ENCODE results near the gene SHCBP1L.

The SHCBP1L gene

DNA sequence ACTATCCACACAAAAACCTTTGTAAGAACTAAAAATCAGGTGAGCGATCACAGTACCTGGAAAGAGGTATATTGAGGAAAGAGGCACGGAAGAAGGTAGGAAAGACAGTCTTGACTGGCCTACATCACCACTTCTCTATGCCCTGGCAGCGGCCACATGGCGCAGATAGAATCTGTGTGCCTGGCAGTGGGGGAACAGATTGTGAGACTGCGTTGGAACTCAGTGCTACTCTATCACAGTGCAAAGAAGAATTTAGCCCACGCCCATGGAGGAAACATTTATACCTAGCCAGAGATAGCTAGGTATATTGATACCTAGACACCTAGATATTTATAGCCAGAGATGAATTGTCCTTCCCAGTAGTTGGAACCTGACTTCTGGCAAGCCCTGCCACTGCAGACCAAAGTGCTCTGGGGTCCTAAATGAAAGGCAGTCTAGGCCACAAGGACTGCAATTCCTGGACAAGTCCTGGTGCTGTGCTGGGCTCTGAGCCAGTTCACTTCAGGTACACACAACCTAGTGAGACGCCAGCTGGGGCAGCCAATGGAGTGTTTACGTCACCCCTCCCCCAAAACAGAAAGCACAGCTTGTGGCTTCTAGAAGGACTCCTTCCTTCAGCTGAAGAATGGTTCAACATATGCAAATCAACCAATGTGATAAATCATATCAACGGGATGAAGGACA, 61.9 kb downstream of the SHCBP1L start:
- no peak for DNase-seq (ENCODE audit: low read depth)

DNA sequence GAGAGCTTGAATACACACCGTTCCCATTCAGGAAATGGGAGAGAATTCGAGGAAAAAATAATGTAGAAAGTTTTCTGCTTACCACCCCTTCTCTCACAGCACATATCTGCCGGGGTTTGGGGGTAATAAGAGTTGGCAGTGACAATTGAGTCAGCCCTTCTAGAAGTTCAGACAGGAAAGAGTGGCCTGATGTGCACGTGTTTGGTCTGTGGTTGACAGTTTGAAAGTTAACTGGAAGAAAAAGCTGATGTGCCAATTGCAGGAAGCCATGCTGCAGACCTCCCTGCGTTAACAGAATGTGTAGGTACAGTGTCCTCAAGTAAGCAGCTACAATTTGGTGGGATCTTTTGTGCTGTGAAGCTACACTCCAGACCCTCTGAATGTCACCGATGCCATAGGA, 63.0 kb downstream of the SHCBP1L start:
- DNase-seq (ENCODE audit: low read depth) = no peak

DNA sequence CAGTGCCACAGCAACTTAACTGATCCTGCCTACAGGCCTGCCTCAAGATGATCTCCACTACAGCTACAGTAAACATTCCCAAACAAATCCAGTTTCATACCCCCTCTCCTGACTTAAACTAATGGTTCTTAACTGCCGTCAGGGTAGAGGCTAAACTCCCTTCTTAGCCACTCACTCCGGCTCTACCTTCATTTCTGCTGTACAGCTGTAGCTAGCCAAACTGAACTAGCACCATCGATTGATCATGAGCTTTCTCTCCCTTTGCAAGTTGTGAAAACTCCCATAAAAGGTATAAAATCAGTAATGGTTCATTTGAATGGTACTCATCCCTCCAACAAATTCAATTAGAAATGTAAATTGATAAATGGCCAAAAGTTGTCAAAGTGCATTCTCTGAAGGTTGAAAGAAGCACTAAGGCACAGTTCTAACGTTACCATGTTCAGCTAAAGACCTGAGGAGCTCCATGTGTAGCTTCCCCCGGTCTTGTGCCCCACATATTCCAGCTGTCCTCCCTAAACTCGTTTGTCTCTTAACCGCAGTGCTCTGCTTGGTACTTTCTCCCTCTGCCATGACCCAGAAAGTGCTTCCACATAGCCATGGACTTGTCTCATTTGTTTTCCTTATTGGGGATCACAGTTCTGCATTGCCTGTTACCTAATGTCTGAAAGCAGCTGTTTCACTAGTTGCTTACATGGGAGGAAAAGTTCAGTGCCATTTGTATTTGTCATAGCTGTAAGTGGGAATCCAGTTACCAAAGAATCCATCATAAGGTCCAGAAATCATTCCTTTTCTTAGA, 64.0 kb downstream of the SHCBP1L start:
- DNase-seq (ENCODE audit: low read depth) = peak; percentile 64

DNA sequence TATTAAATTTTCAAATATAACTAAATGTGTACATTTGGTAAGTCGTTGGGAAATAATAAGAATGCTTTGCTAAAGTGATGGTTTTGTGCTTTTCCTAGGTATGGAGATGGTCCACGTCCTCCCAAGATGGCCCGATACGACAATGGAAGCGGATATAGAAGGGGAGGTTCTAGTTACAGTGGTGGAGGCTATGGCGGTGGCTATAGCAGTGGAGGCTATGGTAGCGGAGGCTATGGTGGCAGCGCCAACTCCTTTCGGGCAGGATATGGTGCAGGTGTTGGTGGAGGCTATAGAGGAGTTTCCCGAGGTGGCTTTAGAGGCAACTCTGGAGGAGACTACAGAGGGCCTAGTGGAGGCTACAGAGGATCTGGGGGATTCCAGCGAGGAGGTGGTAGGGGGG, 66.0 kb downstream of the SHCBP1L start:
- no peak for DNase-seq (ENCODE audit: low read depth)

DNA sequence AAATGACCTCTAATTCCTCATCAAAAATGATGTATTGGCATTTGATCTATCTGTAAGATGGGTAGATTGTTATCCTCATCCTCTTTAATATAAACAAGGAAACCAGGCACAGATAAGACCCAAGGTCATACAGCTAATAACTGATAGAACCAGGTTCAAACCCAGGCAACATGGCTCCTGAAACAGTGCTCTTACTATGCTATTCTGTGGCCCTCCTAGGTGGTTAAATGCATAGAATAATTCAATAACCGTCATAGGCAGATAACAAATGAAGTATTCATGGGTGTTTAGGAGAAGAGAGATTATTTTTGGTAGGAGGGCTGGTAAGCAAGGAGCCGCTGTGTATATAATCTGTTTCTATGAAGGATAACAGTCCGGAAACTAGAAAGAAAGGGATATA, 67.4 kb downstream of the SHCBP1L start:
- DNase-seq (ENCODE audit: low read depth) = no peak

DNA sequence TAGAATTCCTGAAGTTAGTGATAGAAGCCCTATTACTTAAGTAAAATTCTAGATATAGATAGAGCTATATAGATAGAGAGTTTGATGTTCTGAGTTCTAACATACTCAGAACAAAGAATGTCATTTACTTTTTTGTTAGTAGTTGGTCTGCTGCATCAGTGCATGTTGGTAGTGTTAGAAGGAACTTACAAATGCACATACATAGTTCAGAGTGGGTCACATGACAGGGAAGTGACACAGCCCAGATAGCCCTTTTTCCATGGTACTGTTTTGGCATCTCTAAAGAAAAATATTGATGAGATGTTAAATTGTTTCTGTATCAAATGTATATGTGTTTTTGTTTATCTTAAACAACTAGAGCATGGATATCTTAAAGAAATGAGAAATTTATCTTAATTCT, 68.1 kb downstream of the SHCBP1L start:
- no peak for DNase-seq (ENCODE audit: low read depth)

DNA sequence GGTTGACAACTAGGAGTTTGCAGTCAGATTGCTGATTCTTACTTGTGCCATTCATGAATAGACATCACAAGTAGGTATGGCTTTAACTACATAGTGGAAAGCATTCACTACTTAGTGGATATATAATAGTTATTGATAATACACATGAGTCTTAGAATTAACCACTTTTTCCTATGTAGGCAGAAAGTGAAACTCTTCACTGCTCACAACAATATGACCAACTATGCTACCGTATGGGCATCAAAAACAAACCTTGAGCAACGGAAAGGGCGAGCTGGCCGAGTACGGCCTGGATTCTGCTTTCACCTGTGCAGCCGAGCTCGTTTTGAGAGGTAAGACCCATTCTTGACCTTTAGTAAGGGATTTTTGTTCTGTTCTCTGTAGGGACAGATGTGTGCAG, 75.1 kb downstream of the SHCBP1L start:
- DNase-seq (ENCODE audit: low read depth) = no peak

DNA sequence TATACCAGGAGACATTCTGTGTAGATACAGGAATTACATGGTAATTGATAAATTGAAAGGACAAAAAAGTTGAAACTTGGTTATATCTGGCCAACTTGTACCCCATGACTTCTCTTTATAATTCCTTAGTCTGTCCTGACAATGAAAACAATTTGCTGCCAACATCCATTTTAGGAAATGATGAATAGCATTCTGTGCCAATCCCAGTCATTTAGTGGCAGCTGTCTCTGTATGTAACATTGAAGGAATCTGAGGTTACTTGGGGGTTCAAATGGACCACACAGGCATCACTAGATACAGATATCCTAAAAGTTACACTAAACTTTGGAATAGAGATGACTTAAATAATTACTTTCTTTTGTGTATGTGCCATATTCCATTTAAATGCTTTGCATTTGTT, 75.6 kb downstream of the SHCBP1L start:
- DNase-seq (ENCODE audit: low read depth) = no peak

DNA sequence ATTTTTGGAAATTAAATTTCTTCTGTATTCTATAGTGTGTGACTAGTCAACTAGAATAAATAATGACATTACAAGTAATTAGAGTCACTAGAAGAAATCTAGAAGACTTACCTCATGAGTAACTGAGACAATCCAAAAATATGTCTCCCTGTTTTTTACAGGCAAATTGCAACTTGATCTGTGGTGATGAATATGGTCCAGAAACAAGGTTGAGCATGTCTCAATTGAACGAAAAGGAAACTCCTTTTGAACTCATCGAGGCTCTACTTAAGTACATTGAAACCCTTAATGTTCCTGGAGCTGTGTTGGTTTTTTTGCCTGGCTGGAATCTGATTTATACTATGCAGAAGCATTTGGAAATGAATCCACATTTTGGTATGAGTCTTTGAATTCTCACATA, 77.1 kb downstream of the SHCBP1L start:
- DNase-seq (ENCODE audit: low read depth) = no peak

DNA sequence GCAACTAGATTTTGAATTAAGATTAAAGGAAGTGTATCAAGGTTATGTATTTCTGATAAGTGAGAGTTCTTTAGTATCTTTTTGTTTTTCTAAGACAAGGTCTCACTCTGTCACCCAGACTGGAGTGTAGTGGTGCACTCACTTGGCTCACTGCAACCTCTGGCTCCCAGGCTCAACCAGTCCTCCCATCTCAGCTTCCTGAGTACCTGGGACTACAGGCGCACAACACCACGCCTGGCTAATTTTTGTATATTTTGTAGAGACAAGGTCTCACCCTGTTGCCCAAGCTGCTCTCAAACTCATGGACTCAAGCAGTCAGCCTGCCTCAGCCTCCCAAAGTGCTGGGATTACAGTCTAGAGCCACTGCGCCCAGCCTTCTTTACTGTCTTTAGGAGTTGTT, 80.1 kb downstream of the SHCBP1L start:
- DNase-seq (ENCODE audit: low read depth) = no peak

DNA sequence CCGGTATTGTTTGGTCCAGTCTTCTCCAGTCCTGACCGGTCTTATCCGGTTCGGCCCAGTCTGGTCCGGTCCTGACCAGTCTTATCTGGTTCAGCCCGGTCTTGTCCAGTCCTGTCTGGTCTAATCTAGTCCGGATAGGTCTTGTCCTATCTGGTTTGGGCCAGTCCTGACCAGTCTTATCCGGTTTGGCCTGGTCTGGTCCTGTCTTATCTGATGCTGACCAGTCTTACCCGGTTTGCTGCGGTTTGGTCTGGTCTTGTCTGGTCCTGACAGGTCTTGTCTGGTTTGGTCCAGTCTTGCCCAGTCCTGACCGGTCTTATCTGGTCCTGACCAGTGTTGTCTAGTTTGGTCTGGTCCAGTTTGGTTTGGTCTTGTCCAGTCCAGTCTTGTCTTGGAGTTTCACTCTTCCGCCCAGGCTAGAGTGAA, 83.7 kb downstream of the SHCBP1L start:
- no peak for DNase-seq (ENCODE audit: low read depth)

DNA sequence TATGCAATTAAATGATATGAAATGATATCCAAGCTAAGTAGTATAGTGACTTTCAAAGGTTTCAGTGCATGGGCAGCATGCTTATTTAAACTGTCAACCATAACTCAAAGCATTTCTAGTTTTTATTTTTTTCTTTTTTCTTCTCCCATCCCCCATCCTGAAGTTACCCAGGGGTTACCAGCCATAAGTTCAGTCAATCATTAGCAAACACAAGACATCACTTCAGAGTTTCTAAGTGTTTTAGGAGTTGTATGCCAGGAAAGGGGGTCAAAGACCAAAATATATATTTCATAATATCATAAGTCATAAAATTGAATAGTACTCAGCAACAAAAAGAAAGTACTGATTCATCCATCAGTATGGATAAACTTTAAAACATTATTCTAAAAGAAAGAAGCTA, 85.1 kb downstream of the SHCBP1L start:
- no peak for DNase-seq (ENCODE audit: low read depth)

DNA sequence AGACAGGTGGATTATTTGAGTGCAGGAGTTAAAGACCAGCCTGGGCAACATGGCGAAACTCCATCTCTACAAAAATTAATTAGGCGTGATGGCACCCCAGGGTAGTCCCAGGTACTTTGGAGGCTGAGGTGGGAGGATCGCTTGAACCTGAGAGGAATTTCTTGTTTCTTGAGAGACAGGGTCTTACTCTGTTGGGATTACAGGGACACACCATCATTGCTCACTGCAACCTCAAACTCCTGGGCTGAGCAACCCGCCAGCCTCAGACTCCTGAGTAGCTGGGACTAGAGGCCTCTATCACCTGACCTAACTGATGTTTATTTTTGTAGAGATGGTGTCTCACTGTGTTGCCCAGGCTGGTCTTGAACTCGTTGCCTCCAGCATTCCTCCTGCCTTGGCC, 89.0 kb downstream of the SHCBP1L start:
- DNase-seq (ENCODE audit: low read depth) = no peak

DNA sequence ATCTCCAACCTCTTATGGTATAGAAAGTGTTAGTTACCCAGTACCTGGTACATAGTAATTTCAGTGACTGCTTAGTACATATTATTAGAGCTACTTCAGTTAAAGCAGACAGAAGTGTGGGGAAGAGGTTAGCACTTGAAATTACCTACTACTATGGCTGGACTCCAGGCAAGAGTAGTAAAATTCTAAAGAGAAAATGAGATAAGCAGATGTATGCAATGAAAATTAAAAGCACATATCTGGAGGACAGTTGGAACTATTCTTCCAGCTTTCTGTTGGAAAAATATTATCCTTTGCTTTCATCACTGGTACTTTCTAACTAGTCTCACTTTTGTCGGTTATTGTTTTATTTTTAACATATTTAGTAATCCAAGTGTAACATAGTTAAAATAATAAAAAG, 90.1 kb downstream of the SHCBP1L start:
- DNase-seq (ENCODE audit: low read depth) = no peak

DNA sequence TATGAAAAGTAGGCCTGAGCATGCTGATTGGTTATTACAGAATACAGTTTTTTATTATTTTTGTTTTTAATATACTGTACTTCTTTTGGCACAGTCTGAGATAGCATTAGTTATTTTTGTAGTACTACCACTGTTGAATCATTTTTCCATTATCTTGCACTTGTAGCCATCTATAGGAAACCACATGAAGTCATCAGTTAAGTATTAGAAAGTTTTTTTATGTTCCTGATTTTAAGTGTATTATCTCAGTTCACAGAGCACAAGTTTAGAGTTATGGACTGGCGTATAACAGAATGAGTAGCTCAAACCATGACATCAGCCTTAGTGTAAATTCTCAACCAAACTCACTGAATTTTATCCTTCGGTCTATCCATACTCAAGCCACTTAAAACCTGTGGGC, 91.0 kb downstream of the SHCBP1L start:
- DNase-seq (ENCODE audit: low read depth) = peak; percentile 75

DNA sequence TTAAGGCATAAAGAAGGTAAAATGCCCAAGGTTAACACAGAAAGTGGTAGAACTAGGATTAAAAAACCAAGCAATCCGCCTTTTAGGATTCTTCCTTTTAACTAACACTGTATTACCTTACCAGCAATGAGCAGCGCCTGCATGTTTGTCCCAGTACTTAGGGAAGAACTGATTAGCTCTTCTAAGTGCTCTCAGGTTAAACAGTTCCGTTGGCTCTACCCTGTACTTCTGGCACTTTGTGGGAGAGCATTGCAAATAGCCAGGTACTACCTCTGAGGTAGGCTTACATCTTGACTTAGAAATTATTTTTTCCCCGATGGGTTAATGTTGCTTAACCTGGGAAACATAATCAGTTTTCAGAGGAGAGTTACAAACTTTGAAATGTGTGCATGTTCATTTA, 92.3 kb downstream of the SHCBP1L start:
- DNase-seq (ENCODE audit: low read depth) = no peak

DNA sequence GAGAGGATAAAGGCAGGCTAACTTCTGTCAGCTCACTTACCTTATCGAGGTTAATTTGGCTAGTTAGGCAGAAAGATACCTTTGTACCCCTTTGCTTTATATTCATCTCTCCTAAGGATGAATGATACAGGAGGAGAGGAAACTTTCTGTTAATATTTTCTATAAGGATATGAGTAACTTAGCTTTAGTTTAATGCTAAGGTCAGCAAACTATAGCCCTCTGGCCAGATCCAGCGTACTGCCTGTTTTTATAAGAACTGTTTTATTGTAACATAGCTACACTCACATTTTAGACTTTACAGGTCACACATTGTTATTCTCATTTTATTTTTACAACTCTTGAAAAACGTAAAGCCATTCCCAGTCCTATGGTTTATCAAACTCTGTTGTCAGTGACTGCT, 95.8 kb downstream of the SHCBP1L start:
- no peak for DNase-seq (ENCODE audit: low read depth)

DNA sequence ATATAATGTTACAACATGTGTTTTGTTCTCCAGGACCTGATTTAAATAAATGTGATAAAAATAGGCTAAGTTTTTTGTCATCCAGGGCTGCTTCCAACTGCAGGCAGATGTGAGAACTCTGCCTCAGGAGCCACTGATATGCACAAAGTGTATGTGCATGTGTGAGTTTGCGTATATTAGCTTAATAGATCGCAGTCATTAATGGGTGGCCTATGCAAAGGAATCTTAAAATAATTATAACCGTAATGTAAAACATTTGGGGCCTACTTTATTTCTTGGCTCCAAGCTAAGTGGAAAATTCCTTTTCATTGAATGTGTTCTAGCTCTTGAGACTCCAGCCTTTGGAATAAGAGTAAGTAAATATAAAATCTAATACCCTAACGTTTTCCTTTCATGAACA, 97.1 kb downstream of the SHCBP1L start:
- DNase-seq (ENCODE audit: low read depth) = no peak

DNA sequence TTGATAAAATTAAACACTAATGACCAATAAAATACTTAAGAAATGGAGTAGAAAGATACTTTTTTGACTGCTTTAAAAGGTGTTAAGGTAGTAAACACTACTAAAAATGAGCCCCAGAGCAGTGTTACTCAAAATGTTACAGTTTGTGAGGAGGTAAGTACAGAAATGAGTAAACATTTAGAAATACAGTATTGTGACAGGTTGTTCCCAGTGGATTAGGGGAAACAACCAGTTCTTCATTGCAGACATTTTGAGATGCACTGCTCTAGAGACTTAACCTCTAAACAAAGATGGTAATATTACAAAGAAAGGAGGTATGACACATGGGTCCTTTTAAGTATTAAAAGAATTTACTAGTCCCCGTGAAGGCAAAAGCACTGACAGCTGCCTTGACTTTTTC, 101.1 kb downstream of the SHCBP1L start:
- no peak for DNase-seq (ENCODE audit: low read depth)

DNA sequence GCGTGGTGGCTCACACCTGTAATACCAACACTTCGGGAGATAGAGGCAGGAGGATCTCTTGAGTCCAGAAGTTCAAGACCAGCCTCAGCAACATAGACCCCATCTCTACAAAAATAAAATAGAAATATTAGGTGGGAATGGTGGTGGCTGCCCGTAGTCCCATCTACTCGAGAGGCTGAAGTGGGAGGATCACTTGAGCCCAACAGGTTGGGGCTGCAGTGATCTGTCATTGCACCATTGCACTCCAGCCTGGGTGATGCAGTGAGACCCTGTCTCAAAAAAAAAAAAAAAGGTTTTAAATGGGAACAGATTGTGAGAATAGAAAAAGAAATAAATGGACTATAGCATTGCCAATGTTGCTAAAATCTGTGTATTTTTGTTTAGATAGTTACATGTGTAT, 102.6 kb downstream of the SHCBP1L start:
- no peak for DNase-seq (ENCODE audit: low read depth)

Measured in amniotic epithelial cell (primary cell).